GM19239 (cell line): ENCODE measurements around the gene TMEM208.

Experiments
- DNase-seq: peaks from one replicate; pipeline ENCODE4 v3.0.0; 2011; ENCODE audit warnings: low spot score; ENCODE audit not compliant: insufficient read length
- FAIRE-seq: peaks from 2 replicates; lab custom pipeline; 2011; peaks lifted over from hg19 to GRCh38; lab: Jason Lieb, UNC

The TMEM208 gene

GRCh38 chr16:67247192-67248072, 20.5 kb downstream of the TMEM208 start, which contains the start of gene FHOD1:
TSS of gene FHOD1 (minus strand) at chr16:67247481. CDS start at chr16:67247410, 71 bp downstream.
- FAIRE-seq (peak; percentile 95), DNase-seq (peak; percentile 97)

- DNase-seq (no peak), FAIRE-seq (no peak)
Observed at GRCh38 chr16:67248073-67248400, 21.1 kb downstream of the TMEM208 start.

- DNase-seq (no peak), FAIRE-seq (no peak)
Observed at GRCh38 chr16:67248401-67249177, 21.7 kb downstream of the TMEM208 start, which contains the start of gene SLC9A5. TSS of gene SLC9A5 (plus strand) at chr16:67248979. CDS start at chr16:67249015, 36 bp downstream.

- FAIRE-seq (no peak), DNase-seq (no peak)
Observed at GRCh38 chr16:67249178-67250044, 22.5 kb downstream of the TMEM208 start.

GRCh38 chr16:67250045-67250327, 23.1 kb downstream of the TMEM208 start:
- DNase-seq (no peak), FAIRE-seq (no peak)

GRCh38 chr16:67252609-67253497, 25.9 kb downstream of the TMEM208 start:
- DNase-seq (no peak), FAIRE-seq (no peak)

- DNase-seq (no peak), FAIRE-seq (no peak)
Observed at GRCh38 chr16:67254801-67255552, 28.0 kb downstream of the TMEM208 start.

- no peak for DNase-seq
- FAIRE-seq: no peak
Observed at GRCh38 chr16:67255553-67256221, 28.8 kb downstream of the TMEM208 start.

- DNase-seq (no peak), FAIRE-seq (no peak)
Observed at GRCh38 chr16:67256701-67257230, 29.8 kb downstream of the TMEM208 start.

GRCh38 chr16:67257486-67258160, 30.7 kb downstream of the TMEM208 start:
- FAIRE-seq: no peak
- no peak for DNase-seq

- FAIRE-seq (no peak), DNase-seq (no peak)
Observed at GRCh38 chr16:67258161-67258835, 31.4 kb downstream of the TMEM208 start.

GRCh38 chr16:67259705-67260104, 32.8 kb downstream of the TMEM208 start:
- FAIRE-seq (no peak), DNase-seq (no peak)

- DNase-seq (no peak), FAIRE-seq (no peak)
Observed at GRCh38 chr16:67260426-67261063, 33.6 kb downstream of the TMEM208 start.

GRCh38 chr16:67263201-67263600, 36.3 kb downstream of the TMEM208 start:
- DNase-seq: no peak
- no peak for FAIRE-seq

- DNase-seq (no peak), FAIRE-seq (no peak)
Observed at GRCh38 chr16:67264277-67264676, 37.3 kb downstream of the TMEM208 start.

GRCh38 chr16:67264866-67265265, 37.9 kb downstream of the TMEM208 start:
- FAIRE-seq: no peak

More at GRCh38 chr16:67264866-67265265, 37.9 kb downstream of the TMEM208 start:
- no peak for DNase-seq
